Right atrium auricular region (tissue), 2 donors: ENCODE measurements around the gene KCNJ16. TPM values are rescaled to one million over a fixed set of nuclear protein-coding genes. Genes with fewer than 3 reads are reported as not detected.

Source experiments
- DNase-seq: peaks from one replicate; pipeline ENCODE4 v3.0.0-alpha.2; 2019; ENCODE audit warnings: low spot score
- H3K27ac ChIP-seq, 2 donors: fragments of 200-600 bp; sonication (generic); 1 replicate in 1 of 2; 2 replicates in 1 of 2; pipeline ENCODE4 v1.5.1; 2016 to 2019
- H3K27me3 ChIP-seq, 2 donors: fragments of 200-600 bp; sonication (generic); one replicate each; pipeline versions ENCODE4 v1.5.1 to v1.6.0; 2017 to 2019
- H3K36me3 ChIP-seq: fragments of 200-600 bp; sonication (generic); one replicate; pipeline ENCODE4 v1.5.1; 2016
- H3K4me1 ChIP-seq, 2 donors: fragments of 200-600 bp; sonication (generic); one replicate each; pipeline versions ENCODE4 v1.5.1 to v1.6.0; 2017 to 2019
- H3K4me3 ChIP-seq, 2 donors: fragments of 200-600 bp; sonication (generic); 1 replicate in 1 of 2; 2 replicates in 1 of 2; pipeline ENCODE4 v1.5.1; 2017 to 2019; ENCODE audit warnings: mild to moderate bottlenecking in 1 of 2, moderate library complexity in 1 of 2
- H3K9me3 ChIP-seq, 2 donors: fragments of 200-600 bp; sonication (generic); one replicate each; pipeline ENCODE4 v1.5.1; 2019
- CTCF ChIP-seq, 2 donors: fragments of 200-600 bp; sonication (generic); IDR thresholded peaks; one replicate each; pipeline ENCODE4 v1.5.1; 2019; ENCODE audit warnings: antibody characterized with exemption in 2 of 2
- total RNA-seq, 2 donors: library from RNA; depleted of rRNA; stranded (reverse); fragments of >200 nt; gene quantifications; one replicate each; pipeline ENCODE4 v1.1.0, GENCODE V29; 2016

The KCNJ16 gene
- total RNA-seq, 2 donors from 2014 or later = 0.59 TPM; not detected in 1

GRCh38 chr17:70081885-70082284 lies 6.9 kb downstream of the KCNJ16 start:
- no peak for DNase-seq
- no peaks in the 10 kb centered on the region for H3K36me3 ChIP-seq
- no peak for TF ChIP-seq CTCF (IDR thresholded peaks at IDR 0.05)
- H3K9me3 ChIP-seq = no peaks in the 10 kb centered on the region
- no peak overlapping the region for H3K27ac ChIP-seq
- H3K4me3 ChIP-seq = no peak overlapping the region
- no peaks in the 10 kb centered on the region for H3K4me1 ChIP-seq
- H3K27me3 ChIP-seq = no peaks in the 10 kb centered on the region

- H3K27me3 ChIP-seq = no peaks in the 10 kb centered on the region
- no peak for DNase-seq
- H3K4me3 ChIP-seq = no peak overlapping the region
- H3K9me3 ChIP-seq = no peaks in the 10 kb centered on the region
- H3K4me1 ChIP-seq = no peaks in the 10 kb centered on the region
- no peak for TF ChIP-seq CTCF (IDR thresholded peaks at IDR 0.05)
- H3K36me3 ChIP-seq = no peaks in the 10 kb centered on the region
- H3K27ac ChIP-seq = no peak overlapping the region
Measured at GRCh38 chr17:70084476-70084875, 9.5 kb downstream of the KCNJ16 start.

- H3K36me3 ChIP-seq = no peaks in the 10 kb centered on the region
- TF ChIP-seq CTCF (IDR thresholded peaks at IDR 0.05) = no peak
- H3K27ac ChIP-seq = no peak overlapping the region
- H3K4me3 ChIP-seq = no peak overlapping the region
- no peak for DNase-seq
- no peaks in the 10 kb centered on the region for H3K9me3 ChIP-seq
- no peaks in the 10 kb centered on the region for H3K27me3 ChIP-seq
- no peaks in the 10 kb centered on the region for H3K4me1 ChIP-seq
Measured at GRCh38 chr17:70086516-70086915, 11.5 kb downstream of the KCNJ16 start.

- DNase-seq = no peak
- Histone ChIP-seq H3K27me3 (no peaks in the 10 kb centered on the region), H3K36me3 (no peaks in the 10 kb centered on the region), H3K4me3 (no peak overlapping the region), H3K4me1 (no peaks in the 10 kb centered on the region), H3K9me3 (no peaks in the 10 kb centered on the region), H3K27ac (no peak overlapping the region)
- TF ChIP-seq CTCF (IDR thresholded peaks at IDR 0.05) = no peak
Measured at GRCh38 chr17:70089513-70090148, 14.6 kb downstream of the KCNJ16 start.

GRCh38 chr17:70091005-70091568 lies 16.1 kb downstream of the KCNJ16 start:
- Histone ChIP-seq H3K27me3 (no peaks in the 10 kb centered on the region), H3K36me3 (no peaks in the 10 kb centered on the region), H3K9me3 (no peaks in the 10 kb centered on the region), H3K4me3 (no peak overlapping the region), H3K27ac (no peak overlapping the region), H3K4me1 (no peaks in the 10 kb centered on the region)
- no peak for DNase-seq
- TF ChIP-seq CTCF (IDR thresholded peaks at IDR 0.05) = no peak

GRCh38 chr17:70091696-70092095 lies 16.7 kb downstream of the KCNJ16 start:
- Histone ChIP-seq H3K27ac (no peak overlapping the region), H3K36me3 (no peaks in the 10 kb centered on the region), H3K4me3 (no peak overlapping the region), H3K4me1 (no peaks in the 10 kb centered on the region), H3K9me3 (no peaks in the 10 kb centered on the region), H3K27me3 (no peaks in the 10 kb centered on the region)
- no peak for DNase-seq
- TF ChIP-seq CTCF (IDR thresholded peaks at IDR 0.05) = no peak
